Testis (tissue), 3 donors: ENCODE results near the gene KIT. TPM values are rescaled to one million over a fixed set of nuclear protein-coding genes. Genes with fewer than 3 reads are reported as not detected.
A peak's percentile ranks its signal among the peaks of the same experiment; 100 is the strongest.

ENCODE experiments used
- DNase-seq: peaks from one replicate; pipeline ENCODE4 v3.0.0-alpha.2; 2019
- H3K27ac ChIP-seq, 2 donors: fragments of 200-600 bp; sonication (generic); one replicate each; pipeline ENCODE4 v1.5.1; 2019
- H3K27me3 ChIP-seq: fragments of 200-600 bp; sonication (generic); one replicate; pipeline ENCODE4 v1.5.1; 2019
- H3K36me3 ChIP-seq: fragments of 200-600 bp; sonication (generic); one replicate; pipeline ENCODE4 v1.5.1; 2017; ENCODE audit warnings: low read depth; ENCODE audit errors: missing control alignments
- H3K4me1 ChIP-seq: fragments of 200-600 bp; sonication (generic); one replicate; pipeline ENCODE4 v1.5.1; 2019
- H3K4me3 ChIP-seq, 2 donors: fragments of 200-600 bp; sonication (generic); one replicate each; pipeline ENCODE4 v1.5.1; 2017 to 2019
- H3K9me3 ChIP-seq: fragments of 200-600 bp; sonication (generic); one replicate; pipeline ENCODE4 v1.5.1; 2017
- POLR2A ChIP-seq: fragments of 450-650 bp; IDR thresholded peaks from one replicate; pipeline ENCODE4 v1.6.1; 2017; ENCODE audit warnings: antibody characterized with exemption, mild to moderate bottlenecking, moderate library complexity
- WGBS, 2 donors: methylation state at CpG; one replicate each; pipeline ENCODE4 v1.1.5; 2018; 5-methylcytosine and 5-hydroxymethylcytosine counted together
- intact Hi-C: fragments of 100-400 bp; cut with DNase I; formaldehyde crosslinking; loops from one replicate; pipeline ENCODE4 v1.15.1; 2023; ENCODE audit warnings: low total_unique reads
- polyA plus RNA-seq: library from polyadenylated mRNA; stranded (reverse); fragments of 350-450 nt; fragmentation: Illumina TruSeq; extraction: RNeasy Lipid Tissue Mini Kit (QIAGEN cat#74804); gene quantifications from one replicate; pipeline ENCODE4 v1.2.3, GENCODE V29; 2014; ENCODE audit warnings: low read depth, low replicate concordance; ENCODE audit not compliant: insufficient read depth
- total RNA-seq, 2 donors: library from RNA; depleted of rRNA; stranded (reverse); fragments of >200 nt; gene quantifications; one replicate each; pipeline ENCODE4 v1.2.3, GENCODE V29; 2016
- TF ChIP-seq, protein P1 (sequence below), 3 experiments: fragments of 450-650 bp in 2 of 3; fragments of 200-600 bp in 1 of 3; sonication (generic) in 1 of 3; IDR thresholded peaks; one replicate each; pipeline ENCODE4 v1.5.1; 2016 to 2019; ENCODE audit warnings: antibody characterized with exemption in 3 of 3, mild to moderate bottlenecking in 2 of 3, moderate library complexity in 1 of 3

KIT gene
- total and polyA plus RNA-seq, 3 donors from 2014 or later = 10.6 to 15.2 (median 10.7) TPM

DNA sequence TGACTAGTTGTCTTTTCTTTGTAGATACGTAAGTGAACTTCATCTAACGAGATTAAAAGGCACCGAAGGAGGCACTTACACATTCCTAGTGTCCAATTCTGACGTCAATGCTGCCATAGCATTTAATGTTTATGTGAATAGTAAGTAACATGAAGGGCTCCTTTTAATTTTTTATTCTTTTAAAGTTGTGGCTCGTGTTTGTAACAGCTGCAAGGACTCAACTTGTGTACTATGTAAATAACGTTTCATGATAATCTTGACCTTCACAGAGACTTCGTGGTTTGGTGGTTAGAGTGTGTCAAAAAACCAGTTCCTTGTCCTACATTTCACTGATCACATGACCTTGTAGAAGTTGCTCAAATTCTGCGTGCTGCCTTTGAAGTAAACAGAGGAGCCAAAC is 51.6 kb downstream of the KIT start:
- 54 to 74% methylated on average over 8 of the region's 8 CpGs for WGBS, 2 donors
- no peak overlapping the region for H3K27ac ChIP-seq
- H3K9me3 ChIP-seq = no peaks in the 10 kb centered on the region
- no peak for DNase-seq
- H3K36me3 ChIP-seq = no peaks in the 10 kb centered on the region
- intact Hi-C loops = no loop called here
- H3K4me3 ChIP-seq = no peak overlapping the region
- no peak for TF ChIP-seq POLR2A
- TF ChIP-seq, protein P1, sequence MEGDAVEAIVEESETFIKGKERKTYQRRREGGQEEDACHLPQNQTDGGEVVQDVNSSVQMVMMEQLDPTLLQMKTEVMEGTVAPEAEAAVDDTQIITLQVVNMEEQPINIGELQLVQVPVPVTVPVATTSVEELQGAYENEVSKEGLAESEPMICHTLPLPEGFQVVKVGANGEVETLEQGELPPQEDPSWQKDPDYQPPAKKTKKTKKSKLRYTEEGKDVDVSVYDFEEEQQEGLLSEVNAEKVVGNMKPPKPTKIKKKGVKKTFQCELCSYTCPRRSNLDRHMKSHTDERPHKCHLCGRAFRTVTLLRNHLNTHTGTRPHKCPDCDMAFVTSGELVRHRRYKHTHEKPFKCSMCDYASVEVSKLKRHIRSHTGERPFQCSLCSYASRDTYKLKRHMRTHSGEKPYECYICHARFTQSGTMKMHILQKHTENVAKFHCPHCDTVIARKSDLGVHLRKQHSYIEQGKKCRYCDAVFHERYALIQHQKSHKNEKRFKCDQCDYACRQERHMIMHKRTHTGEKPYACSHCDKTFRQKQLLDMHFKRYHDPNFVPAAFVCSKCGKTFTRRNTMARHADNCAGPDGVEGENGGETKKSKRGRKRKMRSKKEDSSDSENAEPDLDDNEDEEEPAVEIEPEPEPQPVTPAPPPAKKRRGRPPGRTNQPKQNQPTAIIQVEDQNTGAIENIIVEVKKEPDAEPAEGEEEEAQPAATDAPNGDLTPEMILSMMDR (IDR thresholded peaks at IDR 0.05) = no peak
- no peaks in the 10 kb centered on the region for H3K4me1 ChIP-seq
- no peaks in the 10 kb centered on the region for H3K27me3 ChIP-seq

DNA sequence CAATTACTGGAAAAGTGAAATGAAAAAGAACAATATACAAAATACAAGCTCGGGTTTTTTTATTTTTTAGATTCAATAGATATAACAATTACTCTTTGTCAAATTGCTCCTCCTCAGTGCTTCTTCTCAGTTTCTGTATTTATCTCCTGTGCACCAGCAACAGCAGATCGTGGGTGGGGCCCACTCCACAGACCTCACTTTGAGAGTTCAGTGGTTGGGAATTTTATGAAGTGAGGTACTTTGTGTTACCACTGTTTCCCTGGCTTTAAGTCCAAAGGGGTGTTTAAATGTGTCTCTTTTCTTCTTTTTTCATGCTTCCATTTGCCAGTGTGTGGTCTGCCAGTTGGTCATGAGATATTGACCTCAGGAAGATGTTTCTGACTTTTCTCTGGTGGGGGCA is 54.4 kb downstream of the KIT start:
- intact Hi-C loops = no loop called here
- no peak overlapping the region for H3K27ac ChIP-seq
- no peak for DNase-seq
- H3K27me3 ChIP-seq = no peaks in the 10 kb centered on the region
- WGBS, 2 donors = 58 to 82% methylated on average over 2 of the region's 2 CpGs
- no peaks in the 10 kb centered on the region for H3K9me3 ChIP-seq
- TF ChIP-seq POLR2A = no peak
- TF ChIP-seq, protein P1 (IDR thresholded peaks at IDR 0.05) = no peak
- no peak overlapping the region for H3K4me3 ChIP-seq
- H3K36me3 ChIP-seq = no peaks in the 10 kb centered on the region
- no peaks in the 10 kb centered on the region for H3K4me1 ChIP-seq

DNA sequence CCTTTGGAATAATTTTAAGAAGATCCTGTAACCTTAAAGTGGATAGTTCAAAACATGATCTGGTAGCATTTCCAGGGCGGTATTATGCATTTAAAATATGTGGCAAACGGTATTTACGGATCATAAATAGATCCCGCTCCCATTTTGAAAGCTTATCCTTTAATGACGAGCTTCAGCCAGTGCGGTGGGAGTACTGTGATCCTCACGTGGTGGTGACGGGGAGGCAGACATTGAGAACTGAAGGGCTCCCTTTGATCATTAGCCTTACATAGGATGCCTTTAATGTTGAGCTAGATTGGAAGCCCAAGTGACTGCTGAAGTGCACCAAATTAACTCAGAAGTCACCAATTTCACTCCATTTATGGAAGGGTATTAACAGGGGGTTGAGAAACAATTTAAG is 56.9 kb downstream of the KIT start:
- Histone ChIP-seq H3K4me3 (no peak overlapping the region), H3K27me3 (no peaks in the 10 kb centered on the region), H3K36me3 (no peaks in the 10 kb centered on the region), H3K4me1 (no peaks in the 10 kb centered on the region), H3K9me3 (no peaks in the 10 kb centered on the region), H3K27ac (no peak overlapping the region)
- intact Hi-C loops = no loop called here
- WGBS, 2 donors = 69 to 75% methylated on average over 8 of the region's 8 CpGs
- no peak for TF ChIP-seq POLR2A
- TF ChIP-seq, protein P1 (IDR thresholded peaks at IDR 0.05) = no peak
- no peak for DNase-seq

DNA sequence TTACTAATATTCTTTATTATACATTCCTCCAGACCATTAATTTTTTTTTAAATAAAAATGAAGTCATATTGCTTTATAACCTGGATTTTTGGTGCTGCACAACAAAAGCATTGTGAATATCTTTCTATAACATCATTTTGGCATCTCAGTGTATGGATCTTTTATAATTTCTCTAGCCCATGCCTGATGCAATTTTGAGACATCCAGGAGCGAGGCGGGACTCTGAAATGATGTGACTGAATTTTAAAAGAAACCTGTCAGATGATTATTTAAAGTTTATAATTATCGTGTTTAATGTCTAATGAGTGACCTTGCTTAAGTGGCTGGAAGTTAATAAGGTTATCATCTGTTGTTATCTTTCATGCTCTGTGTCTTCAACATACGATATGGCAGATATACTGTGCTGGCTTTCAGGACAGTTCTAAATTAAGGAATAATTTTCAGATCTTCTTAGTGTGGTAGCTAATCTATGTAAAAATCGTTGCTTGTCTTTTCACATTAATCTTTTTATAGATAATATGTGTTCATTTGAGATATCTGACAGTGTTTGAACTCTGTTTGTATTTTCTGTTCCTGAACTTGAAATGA is 58.8 kb downstream of the KIT start:
- TF ChIP-seq POLR2A = no peak
- TF ChIP-seq, protein P1 (IDR thresholded peaks at IDR 0.05) = no peak
- H3K27ac ChIP-seq = no peak overlapping the region
- intact Hi-C loops = no loop called here
- no peak for DNase-seq
- H3K4me3 ChIP-seq = no peak overlapping the region
- no peaks in the 10 kb centered on the region for H3K4me1 ChIP-seq
- H3K36me3 ChIP-seq = no peaks in the 10 kb centered on the region
- no peaks in the 10 kb centered on the region for H3K9me3 ChIP-seq
- no peaks in the 10 kb centered on the region for H3K27me3 ChIP-seq
- 72 to 78% methylated on average over 5 of the region's 5 CpGs for WGBS, 2 donors

DNA sequence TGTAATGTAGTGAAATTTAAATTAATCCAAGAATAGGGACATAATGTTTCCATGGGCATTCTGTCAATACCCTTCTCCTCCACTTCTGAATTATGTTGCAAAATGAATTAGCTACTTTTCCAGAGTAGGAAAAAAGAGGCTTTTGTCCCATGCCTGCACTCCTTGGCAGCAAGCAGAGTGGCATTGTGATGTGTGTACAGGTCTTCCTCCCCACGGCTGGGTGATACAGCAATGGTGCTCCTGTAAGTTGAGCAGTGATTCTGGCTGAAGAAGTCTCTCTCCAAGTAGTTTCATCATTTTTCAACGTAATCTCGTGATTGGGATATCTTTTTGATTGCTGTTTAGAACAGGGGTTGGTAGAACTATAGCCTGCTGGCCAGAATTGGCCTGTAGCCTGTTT is 59.9 kb downstream of the KIT start:
- 65 to 78% methylated on average over 3 of the region's 3 CpGs for WGBS, 2 donors
- no peaks in the 10 kb centered on the region for H3K9me3 ChIP-seq
- intact Hi-C loops = no loop called here
- TF ChIP-seq, protein P1 (IDR thresholded peaks at IDR 0.05) = no peak
- H3K4me1 ChIP-seq = no peaks in the 10 kb centered on the region
- H3K27ac ChIP-seq = peak overlapping the region; percentile 32 to 54
- no peaks in the 10 kb centered on the region for H3K36me3 ChIP-seq
- H3K4me3 ChIP-seq = no peak overlapping the region
- peak; percentile 79 for DNase-seq
- H3K27me3 ChIP-seq = no peaks in the 10 kb centered on the region
